IMR-90 (cell line): ENCODE results near the gene TCF7. TPM values are rescaled to one million over a fixed set of nuclear protein-coding genes. Genes with fewer than 3 reads are reported as not detected.
A peak's percentile ranks its signal among the peaks of the same experiment; 100 is the strongest.

Experiments
- ATAC-seq: fragments of 200-7000 bp; cut with Tn5 transposase; 2 replicates; pipeline ENCODE4 v1.9.1; 2020; ENCODE audit warnings: low read depth, mild to moderate bottlenecking, moderate library complexity
- BruUV-seq: library from RNA; stranded (reverse); fragments of 400-500 nt; replicated peaks from 2 replicates; lab custom pipeline; 2021; lab: Mats Ljungman, UMichigan
- CTCF ChIA-PET: fragments of 300-600 bp; formaldehyde crosslinking; extraction: SDS; loops from one replicate; lab custom pipeline; 2021; ENCODE audit warnings: antibody characterized with exemption; lab: Yijun Ruan, JAX
- POLR2A ChIA-PET: fragments of 300-600 bp; sonication (Branson Sonifier 250); formaldehyde crosslinking; loops from one replicate; lab custom pipeline; 2022; ENCODE audit warnings: antibody characterized with exemption; ENCODE audit not compliant: unreplicated experiment; lab: Charles Lee
- DNase-seq: peaks from one replicate; pipeline ENCODE4 v3.0.0; 2013
- H2AFZ ChIP-seq: replicated peaks from 2 replicates; pipeline ENCODE3; 2013; ENCODE audit warnings: low read length, mild to moderate bottlenecking; ENCODE audit not compliant: poor library complexity
- H2AK5ac ChIP-seq: 2 replicates; pipeline ENCODE4 v1.6.1; 2013; ENCODE audit warnings: low read depth, low read length, inconsistent platforms
- H2AK9ac ChIP-seq: replicated peaks from 2 replicates; pipeline ENCODE3; 2013; ENCODE audit warnings: mild to moderate bottlenecking, low read depth, low read length, moderate library complexity; ENCODE audit not compliant: poor library complexity
- H2BK120ac ChIP-seq: 2 replicates; pipeline ENCODE4 v1.6.1; 2013; ENCODE audit warnings: low read depth, low read length, inconsistent platforms
- H2BK15ac ChIP-seq: 3 replicates; pipeline ENCODE4 v1.6.1; 2013; ENCODE audit warnings: low read depth, low read length, inconsistent platforms
- H2BK20ac ChIP-seq: 2 replicates; pipeline ENCODE4 v1.6.1; 2013; ENCODE audit warnings: low read depth, mild to moderate bottlenecking, inconsistent platforms, low read length, moderate library complexity
- H2BK5ac ChIP-seq: 2 replicates; pipeline ENCODE4 v1.6.1; 2013; ENCODE audit warnings: mild to moderate bottlenecking, low read depth, low read length, inconsistent platforms; ENCODE audit not compliant: poor library complexity, severe bottlenecking
- H3K14ac ChIP-seq: replicated peaks from 2 replicates; pipeline ENCODE4 v1.6.1; 2013; ENCODE audit warnings: low read depth, low read length, inconsistent platforms
- H3K18ac ChIP-seq: 2 replicates; pipeline ENCODE4 v1.6.1; 2013; ENCODE audit warnings: low read depth, low read length, control low read depth
- H3K23ac ChIP-seq: 2 replicates; pipeline ENCODE4 v1.6.1; 2013; ENCODE audit warnings: low read depth, low read length, inconsistent platforms
- H3K27ac ChIP-seq: 2 replicates; pipeline ENCODE4 v1.5.1; 2013; ENCODE audit warnings: mild to moderate bottlenecking, control low read depth, low read length; ENCODE audit not compliant: insufficient read depth
- H3K27me3 ChIP-seq: 2 replicates; pipeline ENCODE4 v1.6.1; 2013; ENCODE audit warnings: low read length; ENCODE audit not compliant: control insufficient read depth, insufficient read depth
- H3K36me3 ChIP-seq: 2 replicates; pipeline ENCODE4 v1.6.1; 2013; ENCODE audit warnings: low read length, mixed read lengths; ENCODE audit not compliant: control insufficient read depth, insufficient read depth
- H3K4ac ChIP-seq: 2 replicates; pipeline ENCODE4 v1.6.1; 2013; ENCODE audit warnings: low read depth, low read length, inconsistent platforms
- H3K4me1 ChIP-seq: 2 replicates; pipeline ENCODE4 v1.6.1; 2013; ENCODE audit warnings: low read length, mixed read lengths; ENCODE audit not compliant: control insufficient read depth, insufficient read depth
- H3K4me2 ChIP-seq: 2 replicates; pipeline ENCODE4 v1.6.1; 2013; ENCODE audit warnings: low read depth, mild to moderate bottlenecking, control low read depth, low read length, moderate library complexity
- H3K4me3 ChIP-seq: 2 replicates; pipeline ENCODE4 v1.5.1; 2013; ENCODE audit warnings: low read depth, mild to moderate bottlenecking, control low read depth, low read length, moderate library complexity; ENCODE audit not compliant: insufficient read depth
- H3K56ac ChIP-seq: 2 replicates; pipeline ENCODE4 v1.6.1; 2013; ENCODE audit warnings: low read length, inconsistent platforms; ENCODE audit not compliant: insufficient read depth; ENCODE audit errors: extremely low read depth
- H3K79me1 ChIP-seq, 2 experiments: 2 replicates each; pipeline ENCODE4 v1.6.1; 2013; ENCODE audit warnings: low read length in 2 of 2, inconsistent platforms in 1 of 2, low read depth in 1 of 2
- H3K9ac ChIP-seq: 2 replicates; pipeline ENCODE4 v1.6.1; 2013; ENCODE audit warnings: low read depth, low read length, control low read depth
- H3K9me1 ChIP-seq: 2 replicates; pipeline ENCODE4 v1.6.1; 2013; ENCODE audit warnings: low read length, inconsistent platforms; ENCODE audit not compliant: insufficient read depth
- H3K9me3 ChIP-seq: 2 replicates; pipeline ENCODE4 v1.6.1; 2013; ENCODE audit warnings: low read length; ENCODE audit not compliant: control insufficient read depth, insufficient read depth
- H4K20me1 ChIP-seq: 2 replicates; pipeline ENCODE4 v1.6.1; 2013; ENCODE audit warnings: low read length, inconsistent platforms; ENCODE audit not compliant: insufficient read depth
- H4K5ac ChIP-seq: 2 replicates; pipeline ENCODE4 v1.6.1; 2013; ENCODE audit warnings: mild to moderate bottlenecking, low read depth, low read length, control low read depth
- H4K8ac ChIP-seq, 2 experiments: 2 replicates each; pipeline ENCODE4 v1.6.1; 2013; ENCODE audit warnings: low read depth in 2 of 2, low read length in 2 of 2, control low read depth in 1 of 2, inconsistent platforms in 1 of 2
- H4K91ac ChIP-seq: 2 replicates; pipeline ENCODE4 v1.6.1; 2013; ENCODE audit warnings: low read depth, low read length, inconsistent platforms; ENCODE audit not compliant: insufficient read depth
- BHLHE40 ChIP-seq: fragments of 150-350 bp; IDR thresholded peaks from 2 replicates; pipeline ENCODE4 v1.6.1; 2016; ENCODE audit warnings: mild to moderate bottlenecking, low read depth, low read length
- CEBPB ChIP-seq: IDR thresholded peaks from 2 replicates; pipeline ENCODE4 v1.6.1; 2012; ENCODE audit warnings: low read depth, low read length, improper control_type of control experiment
- CHD1 ChIP-seq: IDR thresholded peaks from 2 replicates; pipeline ENCODE4 v1.6.1; 2012; ENCODE audit warnings: low read depth, low read length, improper control_type of control experiment
- FOS ChIP-seq: fragments of 150-350 bp; IDR thresholded peaks from 2 replicates; pipeline ENCODE4 v1.6.1; 2016; ENCODE audit warnings: low read depth, low read length
- MAFK ChIP-seq: IDR thresholded peaks from 2 replicates; pipeline ENCODE4 v1.6.1; 2012; ENCODE audit warnings: low read depth, low read length, improper control_type of control experiment
- MAZ ChIP-seq: IDR thresholded peaks from 2 replicates; pipeline ENCODE4 v1.6.1; 2012; ENCODE audit warnings: low read depth, mild to moderate bottlenecking, low read length, improper control_type of control experiment, moderate library complexity, borderline replicate concordance
- NFE2L2 ChIP-seq: fragments of 150-350 bp; IDR thresholded peaks from 2 replicates; pipeline ENCODE4 v1.6.1; 2016; ENCODE audit warnings: low read depth, mild to moderate bottlenecking, low read length
- POLR2A ChIP-seq: IDR thresholded peaks from 2 replicates; pipeline ENCODE4 v1.6.1; 2012; ENCODE audit warnings: mild to moderate bottlenecking, low read depth, low read length
- RCOR1 ChIP-seq: IDR thresholded peaks from 2 replicates; pipeline ENCODE4 v1.6.1; 2012; ENCODE audit warnings: mild to moderate bottlenecking, low read length, improper control_type of control experiment; ENCODE audit not compliant: insufficient replicate concordance
- RFX5 ChIP-seq: IDR thresholded peaks from 2 replicates; pipeline ENCODE4 v1.8.0; 2012; ENCODE audit warnings: low read depth, mild to moderate bottlenecking, low read length, moderate library complexity
- WGBS, 2 experiments: methylation state at CpG; one replicate each; pipeline versions ENCODE4 v1.1.5 to v1.1.7; 2013; ENCODE audit warnings: missing lambda C conversion rate in 2 of 2; ENCODE audit not compliant: insufficient read length in 1 of 2; ENCODE audit errors: extremely low coverage in 2 of 2; 5-methylcytosine and 5-hydroxymethylcytosine counted together
- dilution Hi-C: fragments of 300-500 bp; cut with HindIII; formaldehyde crosslinking; loops from one replicate; pipeline ENCODE4 v1.14.3; 2018; ENCODE audit warnings: low sequenced_read_pairs; ENCODE audit not compliant: unreplicated experiment
- in situ Hi-C: fragments of 300-500 bp; cut with MboI; formaldehyde crosslinking; loops from 3 replicates; pipeline ENCODE4 v1.14.3; 2019; ENCODE audit warnings: low sequenced_read_pairs, inconsistent platforms, mixed read lengths
- intact Hi-C: fragments of 100-400 bp; cut with micrococcal nuclease; formaldehyde crosslinking; loops from 2 replicates; pipeline ENCODE4 v1.10.0; 2022
- polyA plus RNA-seq, 3 experiments: library from polyadenylated mRNA; depleted of rRNA; stranded (reverse); fragments of >200 nt; gene quantifications; 2 replicates each; pipeline ENCODE4 v1.2.3, GENCODE V29; 2012; ENCODE audit warnings: low replicate concordance in 1 of 3
- total RNA-seq: library from RNA; depleted of rRNA; stranded (reverse); fragments of >200 nt; gene quantifications from 2 replicates; pipeline ENCODE4 v1.2.3, GENCODE V29; 2012
- TF ChIP-seq, protein P1 (sequence below): fragments of 150-350 bp; IDR thresholded peaks from 2 replicates; pipeline ENCODE4 v1.6.1; 2017; ENCODE audit warnings: mild to moderate bottlenecking, antibody characterized with exemption, low read length, low read depth
- TF ChIP-seq, protein P2 (sequence below): conservative IDR thresholded peaks from 2 replicates; pipeline ENCODE4 v1.5.1; 2012; ENCODE audit warnings: mild to moderate bottlenecking, low read depth, low read length, improper control_type of control experiment
- TF ChIP-seq, protein P3 (sequence below): fragments of 150-350 bp; IDR thresholded peaks from 2 replicates; pipeline ENCODE4 v1.6.1; 2016; ENCODE audit warnings: low read depth, mild to moderate bottlenecking, low read length, moderate library complexity, borderline replicate concordance

Gene TCF7
- total and polyA plus RNA-seq, 2 of the 4 experiments (the other 2 are of a cell fraction), result 1.3 to 3.4 TPM

- intact Hi-C loops, result no loop called here
- BruUV-seq, result no TSS peak
- in situ Hi-C loops, result no loop called here
Observed at GRCh38 chr5:134148316-134148715, 33.8 kb downstream of the TCF7 start.

More at GRCh38 chr5:134148316-134148715, 33.8 kb downstream of the TCF7 start:
- no peaks in the 10 kb centered on the region for H3K27me3 ChIP-seq
- H2BK15ac ChIP-seq, result no peak overlapping the region
- H3K4me3 ChIP-seq, result no peak overlapping the region
- H3K4me1 ChIP-seq, result peaks cover 19% of the 10 kb centered on the region
- H4K8ac ChIP-seq, result no peak overlapping the region
- WGBS, 2 experiments, result no CpG with 5 or more reads among the region's 2 CpGs
- no peak overlapping the region for H4K5ac ChIP-seq
- H3K9me1 ChIP-seq, result peaks cover 28% of the 10 kb centered on the region
- H3K18ac ChIP-seq, result no peak overlapping the region
- H4K20me1 ChIP-seq, result peaks cover 71% of the 10 kb centered on the region
- dilution Hi-C loops, result no loop called here
- H3K14ac ChIP-seq, result no peak overlapping the region
- H3K9me3 ChIP-seq, result no peaks in the 10 kb centered on the region
- ATAC-seq (no peak), DNase-seq (no peak)
- H3K4ac ChIP-seq, result no peak overlapping the region
- H3K9ac ChIP-seq, result no peak overlapping the region
- H3K23ac ChIP-seq, result no peak overlapping the region
- ChIA-PET POLR2A (no interaction called here), CTCF (no interaction called here)
- H3K27ac ChIP-seq, result peak overlapping the region; percentile 28; the same call in 1 of the 2 replicates
- no peak overlapping the region for H3K56ac ChIP-seq
- no peak overlapping the region for H3K4me2 ChIP-seq
- H2BK5ac ChIP-seq, result no peak overlapping the region
- H3K79me1 ChIP-seq, result peaks cover 44 to 85% of the 10 kb centered on the region in 2 experiments
- H2BK20ac ChIP-seq, result no peak overlapping the region
- no peak overlapping the region for H2AK5ac ChIP-seq
- no peak overlapping the region for H4K91ac ChIP-seq
- H2BK120ac ChIP-seq, result no peak overlapping the region
- H2AK9ac ChIP-seq, result no peak overlapping the region
- peaks cover 46% of the 10 kb centered on the region for H3K36me3 ChIP-seq
- no peak overlapping the region for H2AFZ ChIP-seq
- TF ChIP-seq, protein P1, sequence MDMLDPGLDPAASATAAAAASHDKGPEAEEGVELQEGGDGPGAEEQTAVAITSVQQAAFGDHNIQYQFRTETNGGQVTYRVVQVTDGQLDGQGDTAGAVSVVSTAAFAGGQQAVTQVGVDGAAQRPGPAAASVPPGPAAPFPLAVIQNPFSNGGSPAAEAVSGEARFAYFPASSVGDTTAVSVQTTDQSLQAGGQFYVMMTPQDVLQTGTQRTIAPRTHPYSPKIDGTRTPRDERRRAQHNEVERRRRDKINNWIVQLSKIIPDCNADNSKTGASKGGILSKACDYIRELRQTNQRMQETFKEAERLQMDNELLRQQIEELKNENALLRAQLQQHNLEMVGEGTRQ, result no peak
- no peak for TF ChIP-seq MAZ
- TF ChIP-seq, protein P2, sequence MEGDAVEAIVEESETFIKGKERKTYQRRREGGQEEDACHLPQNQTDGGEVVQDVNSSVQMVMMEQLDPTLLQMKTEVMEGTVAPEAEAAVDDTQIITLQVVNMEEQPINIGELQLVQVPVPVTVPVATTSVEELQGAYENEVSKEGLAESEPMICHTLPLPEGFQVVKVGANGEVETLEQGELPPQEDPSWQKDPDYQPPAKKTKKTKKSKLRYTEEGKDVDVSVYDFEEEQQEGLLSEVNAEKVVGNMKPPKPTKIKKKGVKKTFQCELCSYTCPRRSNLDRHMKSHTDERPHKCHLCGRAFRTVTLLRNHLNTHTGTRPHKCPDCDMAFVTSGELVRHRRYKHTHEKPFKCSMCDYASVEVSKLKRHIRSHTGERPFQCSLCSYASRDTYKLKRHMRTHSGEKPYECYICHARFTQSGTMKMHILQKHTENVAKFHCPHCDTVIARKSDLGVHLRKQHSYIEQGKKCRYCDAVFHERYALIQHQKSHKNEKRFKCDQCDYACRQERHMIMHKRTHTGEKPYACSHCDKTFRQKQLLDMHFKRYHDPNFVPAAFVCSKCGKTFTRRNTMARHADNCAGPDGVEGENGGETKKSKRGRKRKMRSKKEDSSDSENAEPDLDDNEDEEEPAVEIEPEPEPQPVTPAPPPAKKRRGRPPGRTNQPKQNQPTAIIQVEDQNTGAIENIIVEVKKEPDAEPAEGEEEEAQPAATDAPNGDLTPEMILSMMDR, result no peak
- TF ChIP-seq, protein P3, sequence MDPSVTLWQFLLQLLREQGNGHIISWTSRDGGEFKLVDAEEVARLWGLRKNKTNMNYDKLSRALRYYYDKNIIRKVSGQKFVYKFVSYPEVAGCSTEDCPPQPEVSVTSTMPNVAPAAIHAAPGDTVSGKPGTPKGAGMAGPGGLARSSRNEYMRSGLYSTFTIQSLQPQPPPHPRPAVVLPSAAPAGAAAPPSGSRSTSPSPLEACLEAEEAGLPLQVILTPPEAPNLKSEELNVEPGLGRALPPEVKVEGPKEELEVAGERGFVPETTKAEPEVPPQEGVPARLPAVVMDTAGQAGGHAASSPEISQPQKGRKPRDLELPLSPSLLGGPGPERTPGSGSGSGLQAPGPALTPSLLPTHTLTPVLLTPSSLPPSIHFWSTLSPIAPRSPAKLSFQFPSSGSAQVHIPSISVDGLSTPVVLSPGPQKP, result no peak
- no peak for TF ChIP-seq RCOR1
- TF ChIP-seq NFE2L2, result no peak
- TF ChIP-seq POLR2A, result no peak
- no peak for TF ChIP-seq CHD1
- no peak for TF ChIP-seq RFX5
- TF ChIP-seq MAFK, result no peak
- no peak for TF ChIP-seq BHLHE40
- TF ChIP-seq FOS, result no peak
- TF ChIP-seq CEBPB, result no peak
